Uterus (tissue), 2 donors: ENCODE data around the gene GNG7.

Experiments used
- POLR2A ChIP-seq, 2 donors: fragments of 450-650 bp; IDR thresholded peaks; one replicate each; pipeline ENCODE4 v1.6.1; 2016; ENCODE audit warnings: antibody characterized with exemption in 2 of 2, mild to moderate bottlenecking in 1 of 2, moderate library complexity in 1 of 2
- TF ChIP-seq, protein P1 (sequence below), 4 experiments: fragments of 200-600 bp in 2 of 4; fragments of 450-650 bp in 2 of 4; sonication (generic) in 2 of 4; IDR thresholded peaks; one replicate each; pipeline ENCODE4 v1.5.1; 2016 to 2019; ENCODE audit warnings: antibody characterized with exemption in 4 of 4, mild to moderate bottlenecking in 2 of 4, moderate library complexity in 1 of 4

DNA sequence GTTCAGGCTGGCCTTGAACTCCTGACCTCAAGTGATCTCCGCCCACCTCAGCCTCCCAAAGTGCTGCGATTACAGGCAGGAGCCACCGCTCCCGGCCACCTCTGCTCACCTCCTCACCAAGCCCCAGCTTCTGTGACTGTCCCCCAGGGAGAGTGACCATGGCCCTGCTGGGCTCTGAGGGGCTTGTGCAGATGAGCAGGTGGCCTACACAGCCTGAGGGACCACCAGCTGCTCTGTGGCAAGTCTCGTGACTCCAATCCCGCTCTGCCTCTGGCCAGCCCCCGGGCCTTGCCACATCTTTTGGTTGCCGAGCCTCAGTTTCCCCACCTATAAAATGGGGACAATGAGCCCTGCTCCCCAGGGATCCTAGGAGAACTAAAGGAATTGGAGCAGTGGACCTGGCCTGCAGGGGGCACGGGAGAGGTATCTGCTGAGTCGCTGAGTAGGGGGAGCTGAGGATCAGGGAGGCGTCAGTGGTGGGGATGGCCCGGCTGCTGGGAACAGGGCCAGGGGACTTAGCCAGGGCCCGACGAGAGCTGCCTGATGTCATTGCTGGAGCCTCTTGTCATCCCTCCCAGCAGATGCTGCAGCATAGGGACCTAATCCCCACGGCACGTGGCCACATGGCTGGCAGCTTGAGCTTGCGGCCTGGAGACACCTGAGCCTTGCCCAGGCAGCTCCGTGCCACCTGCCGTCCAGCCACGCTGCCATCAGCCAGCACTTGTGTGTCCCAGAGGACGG is 151.9 kb downstream of the GNG7 start:
- no peak for TF ChIP-seq POLR2A (IDR thresholded peaks at IDR 0.05)
- TF ChIP-seq, protein P1, sequence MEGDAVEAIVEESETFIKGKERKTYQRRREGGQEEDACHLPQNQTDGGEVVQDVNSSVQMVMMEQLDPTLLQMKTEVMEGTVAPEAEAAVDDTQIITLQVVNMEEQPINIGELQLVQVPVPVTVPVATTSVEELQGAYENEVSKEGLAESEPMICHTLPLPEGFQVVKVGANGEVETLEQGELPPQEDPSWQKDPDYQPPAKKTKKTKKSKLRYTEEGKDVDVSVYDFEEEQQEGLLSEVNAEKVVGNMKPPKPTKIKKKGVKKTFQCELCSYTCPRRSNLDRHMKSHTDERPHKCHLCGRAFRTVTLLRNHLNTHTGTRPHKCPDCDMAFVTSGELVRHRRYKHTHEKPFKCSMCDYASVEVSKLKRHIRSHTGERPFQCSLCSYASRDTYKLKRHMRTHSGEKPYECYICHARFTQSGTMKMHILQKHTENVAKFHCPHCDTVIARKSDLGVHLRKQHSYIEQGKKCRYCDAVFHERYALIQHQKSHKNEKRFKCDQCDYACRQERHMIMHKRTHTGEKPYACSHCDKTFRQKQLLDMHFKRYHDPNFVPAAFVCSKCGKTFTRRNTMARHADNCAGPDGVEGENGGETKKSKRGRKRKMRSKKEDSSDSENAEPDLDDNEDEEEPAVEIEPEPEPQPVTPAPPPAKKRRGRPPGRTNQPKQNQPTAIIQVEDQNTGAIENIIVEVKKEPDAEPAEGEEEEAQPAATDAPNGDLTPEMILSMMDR (IDR thresholded peaks at IDR 0.05): no peak
